Epithelial cell of esophagus (primary cell): ENCODE results near the gene POLG.
A peak's percentile ranks its signal among the peaks of the same experiment; 100 is the strongest.

Experiments
- DNase-seq: peaks from one replicate; pipeline ENCODE4 v3.0.0; 2010; ENCODE audit warnings: low read depth
- H3K4me3 ChIP-seq: 2 replicates; pipeline ENCODE4 v1.5.1; 2011; ENCODE audit warnings: mild to moderate bottlenecking, low read length, control low read depth
- CTCF ChIP-seq: IDR thresholded peaks from 2 replicates; pipeline ENCODE4 v1.5.1; 2011; ENCODE audit warnings: low read depth, mild to moderate bottlenecking, low read length, control low read depth, inconsistent platforms; ENCODE audit not compliant: insufficient read depth; ENCODE audit errors: missing control alignments

The POLG gene

GRCh38 chr15:89338036-89338435 lies 3.4 kb upstream of the POLG start:
- no peak for TF ChIP-seq CTCF
- H3K4me3 ChIP-seq: no peak overlapping the region
- no peak for DNase-seq

- TF ChIP-seq CTCF: no peak
- DNase-seq: no peak
- peak overlapping the region; percentile 92 for H3K4me3 ChIP-seq
Measured at GRCh38 chr15:89335298-89336041, 846 bp upstream of the POLG start.

GRCh38 chr15:89333959-89334509 lies 590 bp downstream of the POLG start:
- peak overlapping the region; percentile 92 for H3K4me3 ChIP-seq
- DNase-seq: no peak

GRCh38 chr15:89333011-89333860 lies 1.4 kb downstream of the POLG start:
- H3K4me3 ChIP-seq: peak overlapping the region; percentile 92
- TF ChIP-seq CTCF: no peak
- DNase-seq: no peak

More at GRCh38 chr15:89333959-89334509, 590 bp downstream of the POLG start:
- no peak for TF ChIP-seq CTCF

- peak; percentile 22 for TF ChIP-seq CTCF
- H3K4me3 ChIP-seq: no peak overlapping the region
- DNase-seq: peak; percentile 15
Measured at GRCh38 chr15:89332446-89332845, 2.2 kb downstream of the POLG start.

GRCh38 chr15:89330881-89331595 lies 3.6 kb downstream of the POLG start:
- TF ChIP-seq CTCF: no peak
- no peak for DNase-seq
- H3K4me3 ChIP-seq: no peak overlapping the region
